ENCODE data around the gene RAPSN.

RAPSN gene

GRCh38 chr11:47448566-47449427, at the start of gene RAPSN:
Gene RAPSN (minus strand): TSS chr11:47449136. CDS start chr11:47448964, 172 bp downstream.
- no peak for DNase-seq

DNA sequence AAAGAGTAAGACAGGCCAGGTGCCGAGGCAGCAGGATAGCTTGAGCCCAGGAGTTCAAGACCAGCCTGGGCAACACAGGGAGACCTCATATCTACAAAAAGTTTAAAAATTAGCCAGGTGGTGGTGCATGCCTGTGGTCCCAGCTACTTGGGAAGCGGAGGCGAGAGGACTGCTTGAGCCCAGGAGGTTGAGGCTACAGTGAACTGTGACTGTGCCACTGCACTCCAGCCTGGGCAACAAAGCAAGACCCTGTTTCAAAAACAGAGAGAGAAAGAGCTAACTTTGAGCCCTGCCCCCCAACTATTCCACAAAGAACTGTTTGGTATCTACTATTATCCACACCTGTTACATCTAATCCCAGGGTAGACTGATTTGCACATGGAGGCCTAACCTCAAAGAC, 49.2 kb upstream of the RAPSN start:
- no peak for DNase-seq

- no peak for DNase-seq
These were observed 47.9 kb upstream of the RAPSN start for GRCh38 chr11:47496808-47497207.

DNA sequence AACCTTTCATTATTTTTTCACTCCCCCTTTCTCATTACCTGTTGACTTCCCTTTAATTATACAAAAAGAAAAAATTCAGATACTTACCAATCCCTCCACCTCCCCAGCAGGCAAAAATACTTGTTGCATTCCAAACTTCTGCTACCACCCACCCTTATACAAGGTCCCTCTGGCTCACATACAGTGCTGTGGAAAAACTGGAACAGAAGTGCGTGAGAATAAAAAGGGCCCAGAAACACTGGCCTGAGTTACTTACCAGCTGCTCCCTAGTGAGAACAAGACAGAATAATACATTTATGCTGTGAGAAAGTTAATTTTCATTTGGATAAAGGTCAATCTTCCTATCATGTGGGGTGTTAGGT, 46.9 kb upstream of the RAPSN start:
- no peak for DNase-seq

GRCh38 chr11:47495011-47495855, 46.3 kb upstream of the RAPSN start:
- DNase-seq: no peak

DNA sequence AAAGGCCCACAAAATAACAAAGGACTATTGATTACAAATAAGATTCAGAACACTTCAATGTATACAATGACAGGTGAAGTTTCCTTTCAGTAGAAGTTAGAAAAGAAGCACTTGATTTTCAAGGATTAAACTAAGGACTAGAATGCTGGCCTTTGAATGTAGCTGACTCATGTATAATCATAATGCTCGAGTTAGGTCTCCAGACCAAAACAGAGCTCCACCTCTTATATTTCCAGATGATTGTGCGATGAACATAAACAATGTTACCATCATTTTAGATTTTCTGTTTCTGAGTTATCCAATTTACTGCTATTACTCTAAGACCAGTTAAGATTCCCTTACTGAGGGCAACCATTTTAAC, 40.4 kb upstream of the RAPSN start:
- DNase-seq: no peak

GRCh38 chr11:47488674-47489394, 39.9 kb upstream of the RAPSN start:
- DNase-seq: no peak

GRCh38 chr11:47488111-47488510, 39.2 kb upstream of the RAPSN start:
- no peak for DNase-seq

GRCh38 chr11:47487421-47487820, 38.5 kb upstream of the RAPSN start:
- no peak for DNase-seq

DNA sequence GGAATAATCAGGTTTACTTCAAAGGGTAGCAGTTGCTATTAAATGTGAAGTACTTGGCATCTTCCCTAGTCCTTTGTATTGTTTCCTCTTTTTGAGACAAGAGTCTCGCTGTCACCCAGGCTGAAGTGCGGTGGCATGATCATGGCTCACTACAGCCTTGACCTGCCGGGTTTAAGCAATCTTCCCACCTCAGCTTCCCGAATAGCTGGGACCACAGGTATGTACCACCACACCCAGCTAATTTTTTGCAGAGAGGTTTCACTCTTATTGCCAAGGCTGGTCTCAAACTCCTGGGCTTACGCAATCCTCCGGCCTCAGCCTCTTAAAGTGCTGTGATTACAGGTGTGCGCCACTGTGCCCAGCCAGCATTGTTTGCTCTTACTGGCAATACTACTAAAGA, 36.2 kb upstream of the RAPSN start:
- DNase-seq: no peak

GRCh38 chr11:47483457-47483856, 34.5 kb upstream of the RAPSN start:
- no peak for DNase-seq

DNA sequence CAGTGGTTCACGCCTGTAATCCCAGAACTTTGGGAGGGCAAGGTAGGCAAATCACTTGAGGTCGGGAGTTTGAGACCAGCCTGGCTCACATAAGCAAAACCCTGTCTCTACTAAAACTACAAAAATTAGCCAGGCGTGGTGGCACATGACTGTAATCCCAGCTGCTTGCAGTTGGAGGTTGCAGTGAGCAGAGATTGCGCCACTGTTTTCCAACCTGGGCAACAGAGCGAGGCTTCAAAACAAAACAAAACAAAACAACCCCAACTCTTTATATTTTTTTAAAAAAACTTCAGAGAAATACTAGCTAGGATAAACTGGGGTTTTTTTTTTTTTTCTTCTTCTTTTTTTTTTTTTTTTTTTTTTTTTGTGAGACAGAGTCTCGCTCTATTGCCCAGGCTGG, 31.8 kb upstream of the RAPSN start:
- no peak for DNase-seq

GRCh38 chr11:47478651-47479329, 29.9 kb upstream of the RAPSN start:
- DNase-seq: no peak

DNA sequence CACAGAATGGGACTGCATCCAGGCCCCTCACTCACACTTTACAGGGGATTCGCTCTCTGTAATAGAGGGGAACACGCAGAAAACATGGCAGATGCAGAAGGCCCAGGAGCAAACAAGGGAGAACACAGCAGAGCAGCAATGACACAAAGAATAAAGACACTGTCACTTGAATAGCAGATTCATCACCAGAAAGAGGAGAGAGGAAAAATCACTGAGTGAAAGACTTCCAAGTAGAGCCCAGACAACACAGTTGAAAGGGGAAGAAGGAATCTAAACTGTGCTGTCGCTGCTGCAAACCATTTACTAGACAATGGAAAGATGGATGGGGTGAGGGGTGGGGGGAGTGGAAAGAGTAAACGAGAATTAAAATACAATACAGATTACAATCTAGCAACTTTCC, 28.8 kb upstream of the RAPSN start:
- DNase-seq: no peak

DNA sequence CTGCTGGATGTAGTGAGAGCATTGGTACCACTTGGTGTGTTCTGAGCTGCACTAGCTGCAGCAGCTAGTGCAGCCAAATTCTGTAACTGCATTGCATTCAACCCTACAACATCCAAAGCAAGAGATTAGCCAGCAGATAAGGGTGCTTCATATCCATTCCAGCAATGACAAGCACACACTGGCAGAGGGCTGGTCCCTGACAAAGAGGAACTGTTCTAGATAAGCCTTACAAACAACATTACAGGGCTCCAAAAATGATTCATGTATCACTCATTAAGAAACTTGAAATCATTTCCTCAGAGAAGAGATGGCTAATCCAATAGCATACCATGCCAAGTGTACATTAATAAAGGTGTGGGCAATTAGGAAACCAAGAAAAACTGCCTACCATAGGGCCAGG, 28.4 kb upstream of the RAPSN start:
- DNase-seq: peak in 1 of 2 experiments; percentile 16

GRCh38 chr11:47470671-47471070, 21.7 kb upstream of the RAPSN start:
- DNase-seq: no peak

DNA sequence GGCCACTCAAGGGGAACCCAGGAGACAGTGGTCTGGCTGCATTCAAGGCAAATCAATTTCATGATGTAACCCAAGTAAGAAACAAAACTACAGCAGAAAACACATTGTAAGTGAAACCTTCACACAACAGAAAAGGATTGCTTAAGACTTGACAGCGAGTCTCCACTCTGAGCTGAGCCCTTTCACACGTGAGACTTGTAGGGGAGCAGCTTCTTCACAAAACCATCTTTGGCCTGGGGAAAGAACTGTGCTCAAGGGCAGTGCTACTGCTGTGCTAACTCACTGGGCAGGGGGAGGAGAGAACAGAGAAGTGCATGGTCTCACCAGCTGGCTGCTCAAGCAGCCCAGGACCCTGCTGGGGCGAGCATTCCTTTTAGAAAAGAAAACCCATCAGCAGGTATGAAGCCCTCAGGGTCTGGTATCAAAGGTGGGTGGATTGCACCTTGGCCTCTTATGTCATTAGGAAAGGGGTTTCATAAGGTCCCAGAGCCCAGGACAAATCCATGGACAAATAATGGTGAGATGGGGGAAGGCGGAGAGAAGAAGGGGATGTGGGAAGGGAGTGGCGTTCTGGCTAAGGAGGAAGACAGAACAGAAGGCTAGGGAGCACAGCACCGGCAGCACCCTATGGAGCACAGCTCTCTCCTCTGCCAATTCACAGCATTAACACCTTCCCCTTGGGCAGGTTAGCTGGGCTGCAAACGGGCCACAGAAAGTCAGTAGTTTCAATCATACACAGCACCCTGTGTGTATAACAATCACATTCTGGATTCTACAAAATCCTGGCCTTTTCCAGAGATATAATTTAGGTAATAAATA, 20.6 kb upstream of the RAPSN start:
- DNase-seq: no peak

GRCh38 chr11:47468598-47469214, 19.8 kb upstream of the RAPSN start:
- no peak for DNase-seq

DNA sequence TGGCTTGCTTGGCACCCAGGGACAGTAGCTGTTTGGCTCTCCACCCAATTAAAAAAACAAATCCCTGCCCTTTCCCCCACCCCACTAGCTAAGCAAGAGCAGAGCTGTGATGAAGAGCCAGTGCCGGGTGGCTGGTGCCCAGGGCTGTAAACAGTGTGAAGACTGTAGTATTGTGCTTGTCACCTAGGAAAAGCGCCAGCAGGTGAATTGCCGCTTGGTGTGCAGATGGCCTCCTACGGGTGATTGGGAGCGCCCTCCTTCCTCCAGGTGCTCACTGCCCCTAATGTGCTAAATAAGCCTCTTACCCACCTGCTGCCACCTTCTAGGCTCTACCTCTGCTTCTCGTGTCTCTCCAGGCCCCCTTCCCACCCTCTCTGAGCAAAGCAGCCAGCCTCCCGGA, 18.4 kb upstream of the RAPSN start:
- no peak for DNase-seq

DNA sequence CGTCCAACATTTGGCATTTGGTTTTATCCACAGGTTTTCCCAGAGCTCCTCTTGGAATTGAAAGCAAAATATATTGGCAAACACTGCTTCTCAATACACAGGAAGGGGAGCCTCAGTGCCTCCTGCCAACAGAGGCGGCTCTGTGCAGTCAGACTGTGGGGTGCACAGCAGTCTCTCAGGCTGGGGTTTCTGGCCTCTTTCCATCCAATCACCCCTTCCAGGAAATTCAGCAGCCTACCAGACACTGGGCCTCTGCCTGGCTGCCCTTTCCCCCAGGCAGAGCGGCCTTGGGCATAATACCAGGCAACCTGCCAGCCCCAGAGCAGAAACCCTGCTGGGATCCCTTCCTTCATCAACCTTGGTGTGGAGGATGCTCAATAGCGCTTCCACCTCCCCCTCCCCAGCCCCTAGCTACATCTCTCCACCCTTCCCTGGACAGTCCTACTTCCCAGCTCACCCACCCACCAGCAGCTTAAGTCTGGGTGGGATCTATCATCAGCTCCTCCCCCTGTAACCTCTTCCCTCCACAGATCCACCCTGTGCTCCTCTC, 17.8 kb upstream of the RAPSN start:
- DNase-seq: no peak

DNA sequence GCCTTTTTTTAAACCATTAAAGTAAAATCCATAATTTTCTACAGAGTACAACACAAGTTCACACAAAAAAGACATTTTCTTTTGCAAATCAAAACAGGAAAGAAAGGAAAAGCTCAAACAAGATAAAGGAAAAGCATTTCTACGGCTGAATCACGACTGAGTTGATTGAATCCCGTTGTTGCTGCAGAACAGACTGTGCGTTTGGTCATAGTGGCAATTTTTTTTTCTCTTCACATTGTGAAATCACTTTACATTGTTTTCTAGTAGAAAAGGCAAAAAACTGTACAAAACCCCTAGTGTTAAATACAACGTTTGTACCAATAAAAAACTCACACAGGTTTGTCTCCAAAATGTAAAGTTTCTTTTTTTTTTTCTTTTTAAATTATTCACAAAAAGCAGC, 17.3 kb upstream of the RAPSN start:
- no peak for DNase-seq

Measured in activated CD4-positive, alpha-beta T cell treated with anti-CD3 and anti-CD28 coated beads, Interleukin-2, amount 50 U/mL, for 48 hours (primary cell).